GM12891 (cell line): ENCODE data around the gene HK3. TPM values are rescaled to one million over a fixed set of nuclear protein-coding genes. Genes with fewer than 3 reads are reported as not detected.
A peak's percentile ranks its signal among the peaks of the same experiment; 100 is the strongest.

Experiments used
- DNase-seq: peaks from one replicate; pipeline ENCODE4 v3.0.0; 2011; ENCODE audit warnings: low spot score; ENCODE audit not compliant: insufficient read length
- FAIRE-seq: peaks from 2 replicates; lab custom pipeline; 2011; peaks lifted over from hg19 to GRCh38; lab: Jason Lieb, UNC
- PAX5 ChIP-seq: IDR thresholded peaks from 2 replicates; pipeline ENCODE4 v1.6.1; 2011; ENCODE audit warnings: low read length, moderate library complexity, mild to moderate bottlenecking; ENCODE audit not compliant: insufficient read depth, severe bottlenecking
- POLR2A ChIP-seq: IDR thresholded peaks from 2 replicates; pipeline ENCODE4 v1.6.1; 2011; ENCODE audit warnings: low read depth, low read length, control low read depth
- POLR2AphosphoS5 ChIP-seq: IDR thresholded peaks from 2 replicates; pipeline ENCODE4 v1.6.1; 2011; ENCODE audit warnings: low read depth, low read length, control low read depth
- POU2F2 ChIP-seq: IDR thresholded peaks from 2 replicates; pipeline ENCODE4 v1.6.1; 2011; ENCODE audit warnings: low read depth, mild to moderate bottlenecking, control low read depth, low read length, moderate library complexity
- SPI1 ChIP-seq: IDR thresholded peaks from 2 replicates; pipeline ENCODE4 v1.6.1; 2011; ENCODE audit warnings: low read depth, low read length, control low read depth
- TAF1 ChIP-seq: IDR thresholded peaks from 2 replicates; pipeline ENCODE4 v1.6.1; 2011; ENCODE audit warnings: low read depth, low read length, control low read depth
- polyA plus RNA-seq: library from polyadenylated mRNA; unstranded; fragments of >200 nt; gene quantifications from one replicate; pipeline ENCODE4 v1.2.1, GENCODE V29; 2012; ENCODE audit warnings: low read depth, missing spikeins, inconsistent platforms; ENCODE audit not compliant: missing spikeins

The HK3 gene, protein sequence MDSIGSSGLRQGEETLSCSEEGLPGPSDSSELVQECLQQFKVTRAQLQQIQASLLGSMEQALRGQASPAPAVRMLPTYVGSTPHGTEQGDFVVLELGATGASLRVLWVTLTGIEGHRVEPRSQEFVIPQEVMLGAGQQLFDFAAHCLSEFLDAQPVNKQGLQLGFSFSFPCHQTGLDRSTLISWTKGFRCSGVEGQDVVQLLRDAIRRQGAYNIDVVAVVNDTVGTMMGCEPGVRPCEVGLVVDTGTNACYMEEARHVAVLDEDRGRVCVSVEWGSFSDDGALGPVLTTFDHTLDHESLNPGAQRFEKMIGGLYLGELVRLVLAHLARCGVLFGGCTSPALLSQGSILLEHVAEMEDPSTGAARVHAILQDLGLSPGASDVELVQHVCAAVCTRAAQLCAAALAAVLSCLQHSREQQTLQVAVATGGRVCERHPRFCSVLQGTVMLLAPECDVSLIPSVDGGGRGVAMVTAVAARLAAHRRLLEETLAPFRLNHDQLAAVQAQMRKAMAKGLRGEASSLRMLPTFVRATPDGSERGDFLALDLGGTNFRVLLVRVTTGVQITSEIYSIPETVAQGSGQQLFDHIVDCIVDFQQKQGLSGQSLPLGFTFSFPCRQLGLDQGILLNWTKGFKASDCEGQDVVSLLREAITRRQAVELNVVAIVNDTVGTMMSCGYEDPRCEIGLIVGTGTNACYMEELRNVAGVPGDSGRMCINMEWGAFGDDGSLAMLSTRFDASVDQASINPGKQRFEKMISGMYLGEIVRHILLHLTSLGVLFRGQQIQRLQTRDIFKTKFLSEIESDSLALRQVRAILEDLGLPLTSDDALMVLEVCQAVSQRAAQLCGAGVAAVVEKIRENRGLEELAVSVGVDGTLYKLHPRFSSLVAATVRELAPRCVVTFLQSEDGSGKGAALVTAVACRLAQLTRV
- 0.21 TPM for polyA plus RNA-seq

DNA sequence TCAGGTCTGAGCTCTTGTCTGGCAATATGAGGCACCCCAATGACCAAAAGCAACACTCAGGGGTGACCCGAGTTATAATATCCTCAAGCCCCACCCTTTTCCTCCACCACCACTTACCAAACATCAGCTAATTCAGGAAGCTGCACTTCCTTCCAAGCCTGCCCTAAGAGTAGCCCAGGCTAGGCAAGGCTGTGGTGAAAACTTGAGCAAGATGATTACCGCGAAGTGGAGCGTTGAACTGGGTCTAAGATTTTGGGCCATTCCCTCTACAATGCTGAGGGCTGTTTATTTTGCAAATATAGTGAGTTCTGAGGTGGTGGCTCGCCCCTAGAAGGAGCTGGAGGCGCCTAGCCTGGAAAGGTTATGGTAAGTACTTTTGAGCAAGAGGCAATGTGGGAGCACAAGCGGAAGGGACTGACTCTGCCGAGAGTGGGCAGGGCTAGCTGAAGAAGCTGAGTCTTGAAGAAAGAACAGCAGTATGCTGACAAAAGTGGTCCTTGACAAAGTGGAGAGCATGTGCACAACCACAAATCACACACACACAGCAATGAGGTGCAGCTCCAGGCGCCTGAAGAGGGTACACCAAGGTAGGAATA lies at the start of gene HK3:
Gene HK3, minus strand, starts transcription at position 51 of the 596 bp plus-strand sequence. CDS start 3,187 bp downstream, outside the sequence.
- no peak for TF ChIP-seq TAF1
- TF ChIP-seq PAX5: no peak
- TF ChIP-seq SPI1: no peak
- TF ChIP-seq POU2F2: no peak
- no peak for TF ChIP-seq POLR2AphosphoS5
- no peak for TF ChIP-seq POLR2A
- FAIRE-seq (no peak), DNase-seq (no peak)

DNA sequence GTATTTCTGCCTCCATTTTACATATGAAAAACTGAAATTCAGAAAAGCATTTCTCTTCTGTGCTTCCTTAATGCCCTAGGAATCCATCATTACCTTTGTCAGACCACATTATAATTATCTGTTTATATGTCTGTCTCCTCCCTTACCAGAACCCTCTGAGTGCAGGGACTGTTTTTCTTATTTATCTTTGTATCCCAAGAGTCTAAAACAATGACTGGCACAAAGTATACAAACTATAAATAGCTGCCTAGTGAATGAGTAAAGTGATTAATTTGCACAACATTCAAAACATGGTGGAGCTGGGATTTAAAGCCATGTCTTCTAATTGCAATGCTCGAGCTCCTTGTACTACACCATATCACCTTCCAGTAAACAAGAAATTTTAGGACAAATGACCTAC lies 49.3 kb upstream of the HK3 start:
- TF ChIP-seq POU2F2: no peak
- TF ChIP-seq PAX5: no peak
- no peak for TF ChIP-seq POLR2AphosphoS5
- TF ChIP-seq POLR2A: no peak
- TF ChIP-seq SPI1: no peak
- no peak for TF ChIP-seq TAF1
- FAIRE-seq (no peak), DNase-seq (no peak)

DNA sequence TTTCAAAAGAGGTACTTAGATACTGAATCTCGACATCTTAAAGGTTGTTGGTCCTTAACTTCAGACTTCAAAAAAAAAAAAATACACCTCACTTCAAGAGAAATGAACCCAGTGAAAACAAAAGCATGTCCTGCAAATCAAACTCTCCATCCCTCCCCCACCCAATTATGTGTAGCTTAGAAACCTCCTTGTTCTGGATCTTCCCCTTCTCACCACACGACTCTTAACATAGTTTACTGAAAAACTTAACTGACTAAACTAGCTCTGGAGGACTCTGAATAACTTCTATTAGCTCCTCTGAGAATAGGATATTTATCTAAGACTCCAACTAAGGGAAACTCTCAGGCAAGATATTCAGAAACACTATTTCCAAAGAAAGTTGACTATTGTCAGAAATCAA lies 48.7 kb upstream of the HK3 start:
- no peak for DNase-seq
- TF ChIP-seq TAF1 (no peak), POLR2AphosphoS5 (no peak), SPI1 (no peak), POU2F2 (no peak), PAX5 (no peak), POLR2A (no peak)
- FAIRE-seq: no peak

DNA sequence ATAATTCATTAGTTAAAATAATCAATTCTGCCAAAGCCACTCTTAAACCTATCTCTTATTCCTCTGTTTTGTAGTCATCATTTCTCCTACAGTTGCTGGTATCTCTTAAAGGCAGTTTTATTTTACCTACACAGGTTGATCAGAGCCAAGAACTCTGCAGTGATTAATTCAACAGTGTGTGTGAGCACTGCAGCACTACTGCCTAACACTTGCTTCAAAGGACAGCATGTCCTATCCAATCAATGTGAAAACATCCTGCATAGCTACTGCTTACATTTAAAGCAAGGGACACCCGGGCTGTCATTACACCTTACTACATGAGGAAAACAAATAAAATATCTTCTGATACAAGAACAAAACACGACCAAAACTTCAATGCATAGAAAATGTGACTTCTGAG lies 45.1 kb upstream of the HK3 start:
- FAIRE-seq: peak; percentile 43
- no peak for DNase-seq
- TF ChIP-seq TAF1 (no peak), POLR2A (no peak), POLR2AphosphoS5 (no peak), PAX5 (no peak), SPI1 (no peak), POU2F2 (no peak)

GRCh38 chr5:176943816-176944215 lies 44.7 kb upstream of the HK3 start:
- TF ChIP-seq POU2F2 (no peak), PAX5 (no peak), POLR2AphosphoS5 (no peak), TAF1 (no peak), SPI1 (no peak), POLR2A (no peak)
- FAIRE-seq (no peak), DNase-seq (no peak)

DNA sequence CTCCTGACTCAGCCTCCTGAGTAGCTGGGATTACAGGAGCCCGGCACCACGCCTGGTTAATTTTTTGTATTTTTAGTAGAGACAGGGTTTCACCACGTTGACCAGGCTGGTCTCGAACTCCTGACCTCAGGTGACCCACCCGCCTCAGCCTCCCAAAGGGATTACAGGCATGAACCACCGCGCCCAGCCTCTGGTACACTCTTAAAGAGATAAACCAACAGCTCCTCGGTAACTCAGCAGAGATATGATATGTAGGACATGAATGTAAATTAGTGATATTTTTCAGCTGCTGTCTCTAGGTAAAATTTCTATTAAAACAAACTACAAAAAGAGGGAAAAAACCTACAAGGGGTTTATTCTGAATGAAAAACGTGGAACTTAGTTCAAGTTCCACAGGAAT lies 42.8 kb upstream of the HK3 start:
- FAIRE-seq: no peak
- TF ChIP-seq POLR2A: no peak
- TF ChIP-seq SPI1: no peak
- TF ChIP-seq PAX5: no peak
- no peak for TF ChIP-seq TAF1
- TF ChIP-seq POU2F2: no peak
- no peak for TF ChIP-seq POLR2AphosphoS5
- no peak for DNase-seq

DNA sequence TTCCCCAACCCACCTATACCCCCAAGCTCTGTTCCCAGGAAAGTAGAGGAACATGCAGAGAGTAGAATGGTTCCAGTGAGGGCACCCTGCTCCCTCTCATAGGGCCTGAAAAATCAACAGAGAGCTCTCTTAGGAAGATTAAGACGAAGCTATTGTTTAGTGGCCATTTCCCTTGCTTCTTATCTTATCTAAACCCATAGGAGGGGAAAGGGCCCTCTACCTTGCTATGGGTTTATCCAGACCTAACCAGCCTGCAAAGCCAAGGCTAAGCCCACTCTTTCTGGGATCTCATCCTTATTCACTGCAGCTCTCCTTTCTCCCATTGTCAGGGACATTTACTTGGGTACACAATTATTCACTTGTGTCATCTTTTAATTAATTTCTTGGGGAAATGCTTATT lies 39.3 kb upstream of the HK3 start:
- FAIRE-seq: no peak
- no peak for DNase-seq
- no peak for TF ChIP-seq PAX5
- TF ChIP-seq POU2F2: no peak
- no peak for TF ChIP-seq SPI1
- no peak for TF ChIP-seq POLR2A
- TF ChIP-seq POLR2AphosphoS5: no peak
- TF ChIP-seq TAF1: no peak

GRCh38 chr5:176935017-176935416 lies 35.9 kb upstream of the HK3 start:
- no peak for DNase-seq
- FAIRE-seq: no peak
- TF ChIP-seq TAF1 (no peak), POU2F2 (no peak), POLR2A (no peak), SPI1 (no peak), PAX5 (no peak), POLR2AphosphoS5 (no peak)
